Loucy (cell line): ENCODE results near the gene ARMC9.
A peak's percentile ranks its signal among the peaks of the same experiment; 100 is the strongest.

Experiments
- H2AFZ ChIP-seq: fragments of 200-600 bp; sonication (generic); 2 replicates; pipeline ENCODE4 v1.6.0; 2016; ENCODE audit warnings: antibody characterized with exemption, mild to moderate bottlenecking, low read length, moderate library complexity
- H3F3A ChIP-seq: fragments of 200-600 bp; 2 replicates; pipeline ENCODE4 v1.6.0; 2016; ENCODE audit warnings: antibody characterized with exemption, low read depth, mild to moderate bottlenecking
- H3K27me3 ChIP-seq: fragments of 200-600 bp; sonication (generic); 2 replicates; pipeline ENCODE4 v1.6.1; 2014; ENCODE audit warnings: low read length, mild to moderate bottlenecking; ENCODE audit not compliant: insufficient read depth, poor library complexity, severe bottlenecking
- H3K36me3 ChIP-seq: fragments of 200-600 bp; sonication (generic); 2 replicates; pipeline ENCODE4 v1.6.1; 2016; ENCODE audit warnings: low read length; ENCODE audit not compliant: insufficient read depth
- H3K4me1 ChIP-seq: fragments of 200-600 bp; sonication (generic); 2 replicates; pipeline ENCODE4 v1.5.1; 2014; ENCODE audit warnings: low read length, mild to moderate bottlenecking; ENCODE audit not compliant: insufficient read depth, poor library complexity, severe bottlenecking
- H3K4me2 ChIP-seq: fragments of 200-600 bp; sonication (generic); 2 replicates; pipeline ENCODE4 v1.6.0; 2014; ENCODE audit warnings: antibody characterized with exemption, low read length, low read depth, mild to moderate bottlenecking; ENCODE audit not compliant: poor library complexity, severe bottlenecking
- H3K4me3 ChIP-seq: fragments of 200-600 bp; sonication (generic); 2 replicates; pipeline ENCODE4 v1.5.1; 2014; ENCODE audit warnings: low read length, mild to moderate bottlenecking, mixed read lengths; ENCODE audit not compliant: poor library complexity, severe bottlenecking
- H3K79me2 ChIP-seq: fragments of 200-600 bp; sonication (generic); 2 replicates; pipeline ENCODE4 v1.6.1; 2014; ENCODE audit warnings: low read length; ENCODE audit not compliant: insufficient read depth
- H3K9ac ChIP-seq: fragments of 200-600 bp; sonication (generic); 2 replicates; pipeline ENCODE4 v1.6.0; 2014; ENCODE audit warnings: mild to moderate bottlenecking, low read depth, low read length, moderate library complexity; ENCODE audit not compliant: poor library complexity, severe bottlenecking
- H3K9me2 ChIP-seq: fragments of 200-600 bp; sonication (generic); replicated peaks from 2 replicates; pipeline ENCODE4 v1.6.1; 2016; ENCODE audit warnings: low read depth, low read length, mixed read lengths
- H3K9me3 ChIP-seq: fragments of 200-600 bp; sonication (generic); 2 replicates; pipeline ENCODE4 v1.6.1; 2014; ENCODE audit warnings: mild to moderate bottlenecking, antibody characterized with exemption, low read length, low read depth; ENCODE audit not compliant: insufficient read depth
- H4K20me1 ChIP-seq: fragments of 200-600 bp; sonication (generic); 2 replicates; pipeline ENCODE4 v1.6.0; 2014; ENCODE audit warnings: antibody characterized with exemption, low read length, mild to moderate bottlenecking; ENCODE audit not compliant: insufficient read depth, poor library complexity, severe bottlenecking
- CTCF ChIP-seq: fragments of 200-600 bp; sonication (generic); conservative IDR thresholded peaks from 2 replicates; pipeline ENCODE4 v1.5.1; 2014; ENCODE audit warnings: mild to moderate bottlenecking, antibody characterized with exemption, low read length
- EZH2phosphoT487 ChIP-seq: fragments of 200-600 bp; IDR thresholded peaks from 2 replicates; pipeline ENCODE4 v1.6.1; 2018; ENCODE audit warnings: antibody characterized with exemption, mild to moderate bottlenecking, moderate library complexity, borderline replicate concordance

Gene ARMC9

DNA sequence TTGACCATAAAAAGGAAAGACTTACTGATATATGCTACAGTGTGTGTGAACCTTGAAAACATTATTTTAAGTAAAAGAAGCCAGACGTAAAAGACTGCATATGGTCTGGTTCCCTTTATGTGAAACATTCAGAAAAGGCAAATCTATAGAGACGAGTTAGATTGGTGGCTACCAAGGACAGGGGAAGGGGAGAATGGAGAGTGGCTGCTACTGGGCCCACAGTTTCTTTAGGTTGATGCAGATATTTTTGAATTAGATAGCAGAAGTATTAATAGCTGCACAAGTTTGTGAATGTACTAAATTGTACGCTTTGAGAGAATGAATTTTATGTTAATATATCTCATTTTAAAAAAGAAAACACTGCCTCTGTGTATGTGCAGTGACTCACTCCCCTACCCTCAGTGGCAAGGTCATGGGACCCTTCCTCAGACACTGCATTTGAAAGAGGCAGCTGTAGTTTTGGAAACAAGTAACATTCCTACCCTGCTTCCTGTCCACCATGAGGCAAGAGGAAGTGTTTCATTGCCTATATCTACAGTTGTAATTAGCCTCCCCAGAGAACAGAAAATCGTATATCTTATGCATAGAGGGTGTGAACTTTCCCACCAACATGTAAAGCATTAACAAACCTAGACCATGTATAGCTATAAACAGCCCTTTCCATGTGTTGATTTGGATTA is 29.8 kb upstream of the ARMC9 start:
- no peaks in the 10 kb centered on the region for H3K27me3 ChIP-seq
- H3K79me2 ChIP-seq, result no peaks in the 10 kb centered on the region
- no peaks in the 10 kb centered on the region for H3K9me3 ChIP-seq
- peak overlapping the region; percentile 44 for H3K4me2 ChIP-seq
- no peak overlapping the region for H3K4me3 ChIP-seq
- no peaks in the 10 kb centered on the region for H3K9me2 ChIP-seq
- H3K4me1 ChIP-seq, result peaks cover 11% of the 10 kb centered on the region
- no peak for TF ChIP-seq CTCF
- TF ChIP-seq EZH2phosphoT487, result no peak
- H3K9ac ChIP-seq, result peak overlapping the region; percentile 32
- H2AFZ ChIP-seq, result no peak overlapping the region
- H3K36me3 ChIP-seq, result peaks cover 84% of the 10 kb centered on the region
- H4K20me1 ChIP-seq, result no peaks in the 10 kb centered on the region
- no peaks in the 10 kb centered on the region; the same call in 1 of the 2 replicates for H3F3A ChIP-seq

- H3K4me1 ChIP-seq, result peaks cover 11% of the 10 kb centered on the region
- no peak for TF ChIP-seq CTCF
- no peak for TF ChIP-seq EZH2phosphoT487
- H3K9me3 ChIP-seq, result no peaks in the 10 kb centered on the region
- peaks cover 81% of the 10 kb centered on the region for H3K36me3 ChIP-seq
- no peaks in the 10 kb centered on the region for H3K79me2 ChIP-seq
- H3F3A ChIP-seq, result no peaks in the 10 kb centered on the region; the same call in 1 of the 2 replicates
- no peak overlapping the region for H3K4me3 ChIP-seq
- H3K27me3 ChIP-seq, result no peaks in the 10 kb centered on the region
- H2AFZ ChIP-seq, result no peak overlapping the region
- no peaks in the 10 kb centered on the region for H3K9me2 ChIP-seq
- no peaks in the 10 kb centered on the region for H4K20me1 ChIP-seq
- H3K9ac ChIP-seq, result peak overlapping the region; percentile 32
- peak overlapping the region; percentile 44 for H3K4me2 ChIP-seq
Observed at GRCh38 chr2:231169488-231169887, 28.9 kb upstream of the ARMC9 start.

GRCh38 chr2:231170055-231170454 is 28.4 kb upstream of the ARMC9 start:
- H3K27me3 ChIP-seq, result no peaks in the 10 kb centered on the region
- H3K4me3 ChIP-seq, result no peak overlapping the region
- H3K9ac ChIP-seq, result no peak overlapping the region
- peaks cover 11% of the 10 kb centered on the region for H3K4me1 ChIP-seq
- no peak overlapping the region for H2AFZ ChIP-seq
- H3K9me3 ChIP-seq, result no peaks in the 10 kb centered on the region
- H3K79me2 ChIP-seq, result no peaks in the 10 kb centered on the region
- no peaks in the 10 kb centered on the region; the same call in 1 of the 2 replicates for H3F3A ChIP-seq
- peaks cover 79% of the 10 kb centered on the region for H3K36me3 ChIP-seq
- H3K9me2 ChIP-seq, result no peaks in the 10 kb centered on the region
- TF ChIP-seq EZH2phosphoT487 (no peak), CTCF (no peak)
- no peaks in the 10 kb centered on the region for H4K20me1 ChIP-seq
- no peak overlapping the region for H3K4me2 ChIP-seq
